Measurements from ENCODE around the gene FLNC. TPM values are rescaled to one million over a fixed set of nuclear protein-coding genes. Genes with fewer than 3 reads are reported as not detected.

The FLNC gene
- total and polyA plus RNA-seq, 9 of the 15 experiments (the other 6 are each of a cell fraction or from before 2014, with no cell fraction given) = 0.90 to 155 (median 28.8) TPM

GRCh38 chr7:128812514-128813168 lies 17.6 kb upstream of the FLNC start (continued):
- TF ChIP-seq ELF2 (CRISPR knock-in tag; IDR thresholded peaks at IDR 0.05) = peak; percentile 50; the same call in 1 of the 2 replicates
- no peak for TF ChIP-seq SNIP1 (IDR thresholded peaks at IDR 0.05; ENCODE audit: low read depth)

GRCh38 chr7:128814499-128814898 lies 15.7 kb upstream of the FLNC start:
- Histone ChIP-seq H4K20me1 (replicated peaks; ENCODE audit: control insufficient read depth, insufficient read depth, low read length) (no peaks in the 10 kb centered on the region), H3K9me1 (ENCODE audit: control insufficient read depth, insufficient read depth, low read length) (peaks cover 6% of the 10 kb centered on the region), H3K9me3 (replicated peaks; ENCODE audit: control insufficient read depth, insufficient read depth, low read depth, low read length) (no peaks in the 10 kb centered on the region), H3K4me3 (no peak overlapping the region), H3K4me1 (replicated peaks in 1 of 2; ENCODE audit: control insufficient read depth in 2 of 2, insufficient read depth in 2 of 2, low read length in 2 of 2) (peaks cover 26 to 33% of the 10 kb centered on the region in 2 experiments; a peak in 4 of 5 replicates), H3K79me2 (ENCODE audit: control insufficient read depth, insufficient read depth, low read length) (no peaks in the 10 kb centered on the region), H3K36me3 (ENCODE audit: control insufficient read depth, insufficient read depth, low read length) (peaks cover 24% of the 10 kb centered on the region), H3K27ac (ENCODE audit: extremely low read depth, low read depth, low read length) (no peak overlapping the region), H3K4me2 (ENCODE audit: insufficient read depth, low read length) (no peak overlapping the region), H2AFZ (ENCODE audit: low read depth, low read length) (no peak overlapping the region), H3K27me3 (ENCODE audit: control insufficient read depth in 2 of 2, insufficient read depth in 2 of 2, low read length in 2 of 2) (no peaks in the 10 kb centered on the region), H3K9ac (ENCODE audit: insufficient read depth in 1 of 2, low read depth in 2 of 2, low read length in 2 of 2) (peak overlapping the region in 1 of 2 experiments; percentile 11; a peak in 2 of 4 replicates)
- in situ Hi-C loops (cut with MboI) (no loop called here), intact Hi-C loops (cut with micrococcal nuclease) (no loop called here)
- POLR2A ChIA-PET = interaction anchor here (0.6 to 4.7 kb wide), 4 partner anchors 8 to 396 kb away, joined by 3 to 20 read pairs (median 6); partner anchors contain the start of gene CALU
- FAIRE-seq (no peak), DNase-seq (ENCODE audit: extremely low read depth in 1 of 4, low spot score in 3 of 4) (no peak), ATAC-seq (no peak)
- no peak for TF ChIP-seq PRDM10 (IDR thresholded peaks at IDR 0.05; ENCODE audit: partially characterized antibody)
- TF ChIP-seq BACH1 (tag; IDR thresholded peaks at IDR 0.05) = no peak
- TF ChIP-seq JUN (IDR thresholded peaks at IDR 0.05; ENCODE audit: borderline replicate concordance, low read depth, low read length) = no peak
- no peak for TF ChIP-seq JUN (CRISPR knock-in tag; IDR thresholded peaks at IDR 0.05; ENCODE audit: borderline replicate concordance)
- TF ChIP-seq SIRT6 (IDR thresholded peaks at IDR 0.05; ENCODE audit: low read depth, low read length) = no peak
- CTCF ChIA-PET (ENCODE audit: low intra/inter-chr PET ratio) = no interaction called here
- BruUV-seq (replicated peaks) = no TSS peak
- WGBS (ENCODE audit: insufficient coverage, low coverage, missing lambda C conversion rate) = 79% methylated on average over 6 of the region's 6 CpGs
